22Rv1 (cell line): ENCODE results near the gene FXYD2.

Experiments used
- ZFX ChIP-seq: fragments of 450-650 bp; IDR thresholded peaks from 2 replicates; pipeline ENCODE4 v1.6.1; 2017; ENCODE audit warnings: antibody characterized with exemption, borderline replicate concordance
- TF ChIP-seq, protein P1 (sequence below): fragments of 450-650 bp; IDR thresholded peaks from 2 replicates; pipeline ENCODE4 v1.5.1; 2017; ENCODE audit warnings: mild to moderate bottlenecking

DNA sequence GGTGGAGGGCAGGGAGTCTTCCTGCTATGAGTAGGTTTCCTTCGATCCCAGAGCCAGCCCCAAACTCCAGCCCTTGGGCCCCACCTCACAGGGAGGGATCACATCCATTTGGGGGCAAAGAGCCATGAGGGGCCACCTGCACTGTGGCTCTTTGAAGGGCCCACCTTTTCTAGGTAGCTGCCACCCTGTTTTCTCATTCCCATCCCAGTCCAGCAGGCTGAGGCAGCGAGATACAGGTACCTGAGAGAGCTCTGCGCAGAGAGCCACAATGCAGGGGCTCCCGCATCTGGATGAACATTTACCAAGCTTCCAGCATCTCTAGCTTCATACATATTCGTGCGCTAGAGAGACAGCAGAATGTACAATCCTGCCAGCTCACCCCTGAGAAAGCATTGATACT is 35.6 kb upstream of the FXYD2 start:
- TF ChIP-seq, protein P1, sequence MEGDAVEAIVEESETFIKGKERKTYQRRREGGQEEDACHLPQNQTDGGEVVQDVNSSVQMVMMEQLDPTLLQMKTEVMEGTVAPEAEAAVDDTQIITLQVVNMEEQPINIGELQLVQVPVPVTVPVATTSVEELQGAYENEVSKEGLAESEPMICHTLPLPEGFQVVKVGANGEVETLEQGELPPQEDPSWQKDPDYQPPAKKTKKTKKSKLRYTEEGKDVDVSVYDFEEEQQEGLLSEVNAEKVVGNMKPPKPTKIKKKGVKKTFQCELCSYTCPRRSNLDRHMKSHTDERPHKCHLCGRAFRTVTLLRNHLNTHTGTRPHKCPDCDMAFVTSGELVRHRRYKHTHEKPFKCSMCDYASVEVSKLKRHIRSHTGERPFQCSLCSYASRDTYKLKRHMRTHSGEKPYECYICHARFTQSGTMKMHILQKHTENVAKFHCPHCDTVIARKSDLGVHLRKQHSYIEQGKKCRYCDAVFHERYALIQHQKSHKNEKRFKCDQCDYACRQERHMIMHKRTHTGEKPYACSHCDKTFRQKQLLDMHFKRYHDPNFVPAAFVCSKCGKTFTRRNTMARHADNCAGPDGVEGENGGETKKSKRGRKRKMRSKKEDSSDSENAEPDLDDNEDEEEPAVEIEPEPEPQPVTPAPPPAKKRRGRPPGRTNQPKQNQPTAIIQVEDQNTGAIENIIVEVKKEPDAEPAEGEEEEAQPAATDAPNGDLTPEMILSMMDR = no peak
- TF ChIP-seq ZFX = no peak
